ENCODE data around the gene RDH13. TPM values are rescaled to one million over a fixed set of nuclear protein-coding genes. Genes with fewer than 3 reads are reported as not detected.

RDH13 gene
- total RNA-seq, 1 experiment from 2014 or later, result 14.1 TPM

DNA sequence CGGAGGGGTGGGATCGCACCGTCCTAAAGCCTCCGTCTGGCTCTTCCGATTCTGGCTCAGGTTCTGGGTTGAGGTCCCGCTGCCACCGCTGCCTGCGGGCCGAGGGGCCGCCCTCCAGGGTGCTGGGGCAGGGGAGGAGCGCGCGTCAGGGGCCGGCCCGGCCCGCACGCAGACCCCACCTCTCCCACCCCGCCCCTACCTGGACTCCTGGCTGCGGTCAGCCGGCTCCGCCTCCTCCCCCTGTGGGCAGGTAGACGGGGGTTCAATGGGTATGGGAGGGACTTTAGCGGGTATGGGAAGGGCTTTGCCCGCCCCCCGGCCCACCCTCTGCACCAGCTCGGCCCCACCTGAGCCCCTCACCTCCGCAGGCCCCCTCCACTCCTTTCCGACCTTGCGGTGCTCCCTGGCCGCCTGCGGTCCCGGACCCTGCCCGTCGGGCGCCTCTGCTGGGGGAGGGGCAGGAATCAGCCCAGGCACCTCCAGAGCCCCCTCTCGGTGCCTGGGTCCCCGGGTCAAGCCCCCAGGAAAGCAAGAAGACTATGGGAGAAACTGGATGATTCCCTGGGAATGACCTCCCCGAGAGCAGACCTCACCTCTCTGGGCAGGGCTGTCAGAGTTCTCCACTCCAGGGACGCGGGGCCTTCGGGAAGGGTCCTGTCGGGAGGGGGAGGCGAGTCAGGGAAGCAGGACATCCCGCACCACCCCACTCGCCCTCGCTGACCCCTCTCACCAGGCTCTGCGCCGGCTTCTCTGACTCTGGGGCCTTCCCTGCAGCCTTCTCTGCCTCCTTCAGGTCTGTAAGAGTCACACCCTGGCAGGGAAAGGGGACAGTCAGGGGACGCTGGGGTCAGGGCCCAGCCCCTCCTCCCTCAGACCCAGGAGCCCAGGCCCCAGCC, 29.7 kb upstream of the RDH13 start:
- no peak for DNase-seq (ENCODE audit: extremely low read depth, low read depth)

DNA sequence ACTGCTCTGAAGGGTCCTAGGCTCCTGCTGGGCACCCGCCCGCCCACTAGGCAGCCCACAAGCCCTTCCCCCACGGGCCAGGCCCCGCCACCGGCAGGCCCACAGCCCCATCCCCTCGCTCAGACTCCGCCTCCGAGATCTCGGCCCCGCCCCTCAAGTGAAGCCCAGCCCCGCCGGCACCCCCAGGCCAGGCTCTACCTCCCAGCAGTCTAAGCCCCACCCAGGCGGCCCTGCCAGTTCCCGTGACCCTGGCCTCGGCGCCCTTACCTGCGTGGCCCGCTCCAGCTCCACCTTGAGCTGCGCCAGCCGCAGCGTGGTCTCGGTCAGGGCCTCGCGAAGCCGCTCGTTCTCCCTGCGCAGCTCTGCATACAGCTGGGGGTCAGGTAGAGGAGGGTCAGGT, 29.0 kb upstream of the RDH13 start:
- DNase-seq (ENCODE audit: extremely low read depth, low read depth), result no peak

DNA sequence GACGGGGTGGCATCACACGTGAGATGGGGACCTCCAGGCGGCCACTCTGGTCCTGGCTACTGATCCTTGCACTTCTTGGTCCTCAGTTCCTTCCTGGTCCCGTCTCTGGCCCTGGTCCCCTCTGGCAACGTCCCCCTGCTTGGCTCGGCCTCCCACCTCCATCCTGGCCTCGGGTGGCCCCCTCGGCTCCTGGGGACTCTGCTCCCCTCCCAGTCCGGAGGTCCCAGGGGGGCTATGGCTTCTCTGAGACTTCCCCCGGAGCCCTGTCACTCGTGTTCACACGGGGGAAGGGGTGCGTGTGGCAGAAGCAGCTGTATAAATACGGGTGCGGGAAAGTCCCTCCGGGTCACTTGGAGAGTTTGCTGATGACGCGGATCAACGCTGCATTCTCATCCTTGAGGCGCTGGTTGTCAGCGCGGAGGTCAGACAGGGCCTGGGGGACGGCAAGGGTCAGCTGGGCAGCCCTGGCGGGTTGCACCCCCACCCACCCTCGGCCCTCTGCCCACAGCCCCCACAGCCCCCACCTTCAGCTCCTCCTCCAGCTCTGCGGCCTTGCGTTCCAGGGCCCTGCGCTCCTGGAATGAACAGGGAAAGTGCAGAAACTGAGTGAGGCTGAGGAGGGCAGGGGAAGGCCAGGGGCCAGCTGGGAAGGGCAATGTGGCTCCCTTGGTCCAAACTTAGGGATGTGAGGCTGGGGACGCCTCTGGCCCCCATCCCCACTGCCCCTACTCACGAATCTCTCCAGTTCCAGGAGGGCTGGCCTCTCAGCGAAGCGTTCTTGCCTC, 28.4 kb upstream of the RDH13 start:
- no peak for DNase-seq (ENCODE audit: extremely low read depth, low read depth)

DNA sequence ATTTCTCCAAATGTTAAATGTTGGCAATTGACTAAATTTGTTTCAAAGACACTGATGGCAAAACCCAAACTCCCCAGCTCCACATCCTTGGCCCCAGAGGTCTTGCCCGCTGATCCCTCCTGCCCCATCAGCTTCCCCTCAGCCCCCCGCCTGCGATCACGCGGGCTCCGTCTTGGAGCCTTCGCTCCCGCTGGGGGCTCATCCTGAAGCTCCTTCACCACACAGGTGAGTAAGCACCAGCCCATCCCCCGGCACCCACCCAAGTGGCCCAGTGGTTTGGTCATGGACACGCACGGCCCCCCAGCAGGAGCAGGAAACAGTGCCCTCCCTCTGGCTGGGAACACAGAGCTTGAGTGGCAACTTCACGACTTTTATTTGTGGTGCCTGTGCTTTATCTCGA, 27.6 kb upstream of the RDH13 start:
- no peak for DNase-seq (ENCODE audit: extremely low read depth, low read depth)

DNA sequence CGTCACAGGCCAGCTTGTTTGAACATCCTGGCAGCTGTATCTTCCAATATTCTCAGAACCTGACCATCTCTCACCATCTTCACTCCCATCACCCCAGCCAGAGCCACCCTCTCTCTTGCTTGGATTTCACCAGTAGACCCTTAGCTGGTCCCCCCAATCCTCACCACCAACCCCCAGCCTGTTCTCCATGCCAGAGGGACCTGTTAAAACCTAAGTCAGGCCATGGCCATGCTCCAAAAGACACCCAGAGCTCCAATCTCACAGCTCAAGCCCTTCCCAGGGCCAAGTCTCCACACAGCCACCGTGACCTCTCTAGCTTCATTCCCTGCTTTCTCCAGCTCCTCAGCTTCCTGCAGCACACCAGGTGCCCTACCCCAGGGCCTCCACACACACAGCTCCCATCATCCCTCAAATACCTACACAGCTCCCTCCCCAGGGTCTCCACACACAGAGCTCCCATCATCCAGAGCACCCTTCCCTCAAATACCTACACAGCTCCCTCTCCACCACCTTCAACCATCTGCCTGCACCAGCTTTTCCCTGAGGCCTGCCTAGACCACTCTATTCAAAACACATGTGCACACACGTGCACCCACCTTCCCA, 26.5 kb upstream of the RDH13 start:
- DNase-seq (ENCODE audit: extremely low read depth, low read depth), result no peak

GRCh38 chr19:55088543-55089341, 25.8 kb upstream of the RDH13 start:
- DNase-seq (ENCODE audit: extremely low read depth, low read depth), result peak; percentile 75

- no peak for DNase-seq (ENCODE audit: extremely low read depth, low read depth)
Measured at GRCh38 chr19:55088021-55088451, 25.1 kb upstream of the RDH13 start.

- no peak for DNase-seq (ENCODE audit: extremely low read depth, low read depth)
Measured at GRCh38 chr19:55087542-55087901, 24.6 kb upstream of the RDH13 start.

- DNase-seq (ENCODE audit: extremely low read depth, low read depth), result peak; percentile 90
Measured at GRCh38 chr19:55086730-55087541, 24.0 kb upstream of the RDH13 start.

DNA sequence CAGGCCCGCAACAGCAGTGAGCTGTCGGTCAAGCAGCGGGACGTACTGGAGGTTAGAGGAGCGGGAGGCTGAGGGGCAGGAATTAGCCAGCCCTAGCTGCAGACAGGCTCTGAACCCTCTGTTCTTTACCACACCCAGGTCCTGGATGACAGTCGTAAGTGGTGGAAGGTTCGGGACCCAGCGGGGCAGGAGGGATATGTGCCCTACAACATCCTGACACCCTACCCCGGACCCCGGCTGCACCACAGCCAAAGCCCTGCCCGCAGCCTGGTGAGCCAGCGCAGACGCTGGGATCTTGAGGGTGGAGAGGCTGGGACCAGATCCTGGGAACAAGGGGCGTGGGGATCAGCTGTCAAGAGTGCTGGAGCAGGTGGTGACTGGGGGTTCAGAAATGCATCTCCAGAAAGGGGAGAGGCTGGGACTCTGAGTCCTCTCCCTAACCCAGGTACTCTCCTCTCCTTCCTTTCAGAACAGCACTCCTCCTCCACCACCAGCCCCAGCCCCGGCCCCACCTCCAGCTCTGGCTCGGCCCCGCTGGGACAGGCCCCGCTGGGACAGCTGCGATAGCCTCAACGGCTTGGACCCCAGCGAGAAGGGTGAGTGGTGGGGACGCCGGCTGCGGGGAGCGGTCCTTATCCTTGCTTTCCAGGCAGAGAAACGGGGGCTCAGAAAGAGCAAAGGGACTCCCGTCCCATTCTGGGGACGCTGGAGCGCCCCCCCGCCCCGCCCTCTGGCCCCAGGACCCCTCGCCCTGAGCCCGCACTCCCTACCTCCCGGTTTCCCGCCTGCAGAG, 23.2 kb upstream of the RDH13 start:
- DNase-seq (ENCODE audit: extremely low read depth, low read depth), result no peak

- DNase-seq (ENCODE audit: extremely low read depth, low read depth), result no peak
Measured at GRCh38 chr19:55084416-55084815, 21.5 kb upstream of the RDH13 start.

DNA sequence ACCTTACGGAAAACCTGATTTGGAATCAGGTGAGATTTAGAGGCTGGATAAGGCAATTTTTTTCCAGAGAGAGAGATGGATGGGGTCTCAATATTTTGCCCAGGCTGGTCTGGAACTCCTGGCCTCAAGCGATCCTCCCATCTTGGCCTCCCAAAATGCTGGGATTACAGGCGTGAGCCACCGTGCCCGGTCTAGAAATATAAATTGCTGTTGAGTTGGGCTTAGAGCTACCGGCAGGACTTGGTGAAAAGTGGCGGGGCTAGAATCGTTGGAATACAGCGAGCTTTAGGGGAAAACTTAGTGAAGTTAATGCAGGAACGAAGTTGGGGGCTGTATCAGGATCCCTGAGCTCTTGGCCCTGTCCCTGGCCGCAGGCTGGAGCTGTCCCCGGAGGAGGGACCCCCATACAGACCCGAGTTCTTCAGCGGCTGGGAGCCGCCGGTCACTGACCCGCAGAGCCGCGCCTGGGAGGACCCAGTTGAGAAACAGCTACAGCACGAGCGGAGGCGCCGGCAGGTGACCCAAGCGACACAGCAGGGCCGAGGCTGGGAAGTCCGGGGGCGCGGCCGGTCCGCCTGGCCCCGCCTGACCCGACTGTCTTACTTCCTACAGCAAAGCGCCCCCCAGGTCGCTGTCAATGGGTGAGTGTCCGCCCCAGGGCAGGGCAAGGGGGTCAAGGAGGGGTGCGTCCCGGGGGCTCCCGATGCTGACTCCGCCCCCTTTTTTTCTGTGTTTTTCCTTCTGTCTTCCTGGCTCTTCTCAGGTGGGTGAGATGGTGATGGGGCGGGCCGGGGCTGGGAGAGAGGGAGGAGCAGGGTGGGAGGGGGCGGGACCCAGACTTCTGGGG, 20.3 kb upstream of the RDH13 start:
- no peak for DNase-seq (ENCODE audit: extremely low read depth, low read depth)

DNA sequence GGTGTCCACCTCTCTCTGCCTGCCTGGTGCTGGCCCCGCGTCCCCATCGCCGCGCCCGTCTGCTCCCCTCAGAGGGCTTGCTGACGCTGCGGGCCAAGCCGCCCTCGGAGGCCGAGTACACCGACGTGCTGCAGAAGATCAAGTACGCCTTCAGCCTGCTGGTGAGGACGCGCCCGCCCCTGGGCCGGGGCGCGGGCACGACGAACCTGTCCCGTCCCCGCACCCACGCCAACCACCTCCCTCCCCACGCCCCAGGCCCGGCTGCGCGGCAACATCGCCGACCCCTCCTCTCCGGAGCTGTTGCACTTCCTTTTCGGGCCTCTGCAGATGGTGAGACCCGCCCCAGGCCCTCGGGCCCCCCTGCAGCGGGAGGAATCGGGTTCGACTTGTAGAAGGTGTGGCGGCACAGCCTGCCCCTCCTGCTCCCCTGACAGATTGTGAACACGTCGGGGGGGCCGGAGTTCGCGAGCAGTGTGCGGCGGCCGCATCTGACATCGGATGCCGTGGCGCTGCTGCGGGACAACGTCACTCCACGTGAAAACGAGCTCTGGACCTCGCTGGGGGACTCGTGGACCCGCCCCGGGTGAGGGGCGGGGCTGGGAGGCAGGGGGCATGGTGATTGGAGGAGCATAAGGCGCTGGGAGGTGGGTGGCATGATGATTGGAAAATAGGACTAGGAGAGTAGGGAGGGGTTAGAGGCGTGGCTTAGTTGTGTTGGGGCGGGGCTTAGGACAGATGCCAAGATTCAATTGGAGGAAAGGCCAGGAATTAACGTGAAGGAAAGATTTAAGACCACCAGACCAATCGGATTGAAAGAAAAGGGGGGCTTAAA, 19.3 kb upstream of the RDH13 start:
- no peak for DNase-seq (ENCODE audit: extremely low read depth, low read depth)

DNA sequence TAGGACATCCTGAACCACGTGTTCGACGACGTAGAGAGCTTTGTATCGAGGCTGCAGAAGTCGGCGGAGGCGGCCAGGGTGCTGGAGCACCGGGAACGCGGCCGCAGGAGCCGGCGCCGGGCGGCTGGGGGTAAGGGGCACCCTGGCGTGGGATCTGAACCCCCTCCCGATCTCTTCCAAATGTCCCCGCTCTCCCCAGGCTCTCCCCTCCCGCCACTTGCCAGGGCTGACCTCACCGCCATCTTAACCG, 18.7 kb upstream of the RDH13 start:
- no peak for DNase-seq (ENCODE audit: extremely low read depth, low read depth)

GRCh38 chr19:55080968-55081769, 18.2 kb upstream of the RDH13 start:
- peak; percentile 67 for DNase-seq (ENCODE audit: extremely low read depth, low read depth)

GRCh38 chr19:55080121-55080967, 17.4 kb upstream of the RDH13 start:
- DNase-seq (ENCODE audit: extremely low read depth, low read depth), result peak; percentile 83
